OCI-LY1 (cell line): ENCODE measurements around the gene SEC62.
A peak's percentile ranks its signal among the peaks of the same experiment; 100 is the strongest.

Source experiments
- H2AFZ ChIP-seq: fragments of 200-600 bp; sonication (generic), shearing (Covaris generic); 2 replicates; pipeline ENCODE4 v1.6.0; 2014; ENCODE audit warnings: antibody characterized with exemption, mild to moderate bottlenecking, low read length
- H3F3A ChIP-seq: fragments of 200-600 bp; sonication (generic), shearing (Covaris generic); 2 replicates; pipeline ENCODE4 v1.6.0; 2014; ENCODE audit warnings: mild to moderate bottlenecking, antibody characterized with exemption, low read length, moderate library complexity; ENCODE audit not compliant: insufficient read depth
- H3K27ac ChIP-seq: fragments of 200-600 bp; sonication (generic); 2 replicates; pipeline ENCODE4 v1.5.1; 2014; ENCODE audit warnings: low read length, mixed run types, mild to moderate bottlenecking, low read depth; ENCODE audit not compliant: poor library complexity, severe bottlenecking
- H3K27me3 ChIP-seq: fragments of 200-600 bp; sonication (generic); 2 replicates; pipeline ENCODE4 v1.6.0; 2014; ENCODE audit warnings: antibody characterized with exemption, mild to moderate bottlenecking, low read length, moderate library complexity; ENCODE audit not compliant: insufficient read depth
- H3K36me3 ChIP-seq: fragments of 200-600 bp; sonication (generic); 2 replicates; pipeline ENCODE4 v1.6.1; 2014; ENCODE audit warnings: mild to moderate bottlenecking, antibody characterized with exemption, low read length, moderate library complexity, mixed read lengths; ENCODE audit not compliant: insufficient read depth
- H3K4me1 ChIP-seq: fragments of 200-600 bp; sonication (generic); 2 replicates; pipeline ENCODE4 v1.5.1; 2014; ENCODE audit warnings: mild to moderate bottlenecking, low read length, moderate library complexity; ENCODE audit not compliant: insufficient read depth, severe bottlenecking
- H3K4me2 ChIP-seq: fragments of 200-600 bp; sonication (generic), shearing (Covaris generic); 2 replicates; pipeline ENCODE4 v1.6.1; 2014; ENCODE audit warnings: low read length
- H3K4me3 ChIP-seq: fragments of 200-600 bp; sonication (generic); 2 replicates; pipeline ENCODE4 v1.5.1; 2014; ENCODE audit warnings: low read length, low read depth, mild to moderate bottlenecking, mixed read lengths; ENCODE audit not compliant: poor library complexity, severe bottlenecking
- H3K79me2 ChIP-seq: fragments of 200-600 bp; shearing (Covaris generic); 2 replicates; pipeline ENCODE4 v1.6.1; 2016; ENCODE audit warnings: mixed run types, low read length, mixed read lengths; ENCODE audit not compliant: insufficient read depth
- H3K9ac ChIP-seq: fragments of 200-600 bp; sonication (generic), shearing (Covaris generic); 2 replicates; pipeline ENCODE4 v1.6.1; 2014; ENCODE audit warnings: mild to moderate bottlenecking, low read length, mixed read lengths
- H3K9me2 ChIP-seq: fragments of 200-600 bp; sonication (generic), shearing (Covaris generic); 2 replicates; pipeline ENCODE4 v1.6.1; 2014; ENCODE audit warnings: low read depth, mild to moderate bottlenecking, low read length, mixed read lengths
- H3K9me3 ChIP-seq: fragments of 200-600 bp; shearing (Covaris generic); 2 replicates; pipeline ENCODE4 v1.6.1; 2014; ENCODE audit warnings: low read length, mixed read lengths
- H4K20me1 ChIP-seq: fragments of 200-600 bp; sonication (generic), shearing (Covaris generic); 2 replicates; pipeline ENCODE4 v1.6.0; 2016; ENCODE audit warnings: mild to moderate bottlenecking, low read length; ENCODE audit not compliant: insufficient read depth
- EZH2 ChIP-seq: fragments of 200-600 bp; sonication (generic), shearing (Covaris generic); IDR thresholded peaks from 2 replicates; pipeline ENCODE4 v1.8.0; 2017; ENCODE audit warnings: borderline replicate concordance, mixed run types, mild to moderate bottlenecking, antibody characterized with exemption, low read length, moderate library complexity, mixed read lengths
- TF ChIP-seq, protein P1 (sequence below): fragments of 200-600 bp; sonication (generic), shearing (Covaris generic); IDR thresholded peaks from 2 replicates; pipeline ENCODE4 v1.5.1; 2017; ENCODE audit warnings: mild to moderate bottlenecking, antibody characterized with exemption, low read length, moderate library complexity, mixed read lengths

Gene SEC62

GRCh38 chr3:169929830-169930519 is 36.6 kb upstream of the SEC62 start:
- Histone ChIP-seq H3K27me3 (no peaks in the 10 kb centered on the region), H3K4me3 (no peak overlapping the region), H3K27ac (peak overlapping the region; percentile 93), H3K4me1 (peaks cover 91% of the 10 kb centered on the region), H2AFZ (peak overlapping the region; percentile 43; the same call in 1 of the 2 replicates), H4K20me1 (no peaks in the 10 kb centered on the region), H3K4me2 (peak overlapping the region; percentile 25; the same call in 1 of the 2 replicates), H3K9me2 (no peaks in the 10 kb centered on the region), H3K79me2 (no peaks in the 10 kb centered on the region), H3F3A (peaks cover 7% of the 10 kb centered on the region; the same call in 1 of the 2 replicates), H3K36me3 (no peaks in the 10 kb centered on the region), H3K9me3 (no peaks in the 10 kb centered on the region), H3K9ac (peak overlapping the region; percentile 11)
- no peak for TF ChIP-seq EZH2
- TF ChIP-seq, protein P1, sequence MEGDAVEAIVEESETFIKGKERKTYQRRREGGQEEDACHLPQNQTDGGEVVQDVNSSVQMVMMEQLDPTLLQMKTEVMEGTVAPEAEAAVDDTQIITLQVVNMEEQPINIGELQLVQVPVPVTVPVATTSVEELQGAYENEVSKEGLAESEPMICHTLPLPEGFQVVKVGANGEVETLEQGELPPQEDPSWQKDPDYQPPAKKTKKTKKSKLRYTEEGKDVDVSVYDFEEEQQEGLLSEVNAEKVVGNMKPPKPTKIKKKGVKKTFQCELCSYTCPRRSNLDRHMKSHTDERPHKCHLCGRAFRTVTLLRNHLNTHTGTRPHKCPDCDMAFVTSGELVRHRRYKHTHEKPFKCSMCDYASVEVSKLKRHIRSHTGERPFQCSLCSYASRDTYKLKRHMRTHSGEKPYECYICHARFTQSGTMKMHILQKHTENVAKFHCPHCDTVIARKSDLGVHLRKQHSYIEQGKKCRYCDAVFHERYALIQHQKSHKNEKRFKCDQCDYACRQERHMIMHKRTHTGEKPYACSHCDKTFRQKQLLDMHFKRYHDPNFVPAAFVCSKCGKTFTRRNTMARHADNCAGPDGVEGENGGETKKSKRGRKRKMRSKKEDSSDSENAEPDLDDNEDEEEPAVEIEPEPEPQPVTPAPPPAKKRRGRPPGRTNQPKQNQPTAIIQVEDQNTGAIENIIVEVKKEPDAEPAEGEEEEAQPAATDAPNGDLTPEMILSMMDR, result peak; percentile 86; the same call in 1 of the 2 replicates

- Histone ChIP-seq H3K9me2 (no peaks in the 10 kb centered on the region), H4K20me1 (no peaks in the 10 kb centered on the region), H3K36me3 (no peaks in the 10 kb centered on the region), H3F3A (peaks cover 7% of the 10 kb centered on the region; the same call in 1 of the 2 replicates), H3K9me3 (no peaks in the 10 kb centered on the region), H2AFZ (no peak overlapping the region), H3K79me2 (no peaks in the 10 kb centered on the region), H3K27ac (peak overlapping the region; percentile 93), H3K4me2 (peak overlapping the region; percentile 10; the same call in 1 of the 2 replicates), H3K4me3 (no peak overlapping the region), H3K9ac (peak overlapping the region; percentile 57), H3K4me1 (peaks cover 99% of the 10 kb centered on the region), H3K27me3 (no peaks in the 10 kb centered on the region)
- no peak for TF ChIP-seq EZH2
- TF ChIP-seq, protein P1, result no peak
These were observed 35.8 kb upstream of the SEC62 start for GRCh38 chr3:169930843-169931242.

GRCh38 chr3:169931747-169932520 is 34.7 kb upstream of the SEC62 start:
- no peaks in the 10 kb centered on the region for H3K9me2 ChIP-seq
- no peaks in the 10 kb centered on the region for H3K27me3 ChIP-seq
- no peaks in the 10 kb centered on the region for H3K79me2 ChIP-seq
- no peak overlapping the region for H2AFZ ChIP-seq
- peak overlapping the region; percentile 68 for H3K4me2 ChIP-seq
- H3K4me1 ChIP-seq, result peaks cover 93% of the 10 kb centered on the region
- no peaks in the 10 kb centered on the region for H3K36me3 ChIP-seq
- H3K27ac ChIP-seq, result peak overlapping the region; percentile 93
- peak overlapping the region; percentile 44 for H3K4me3 ChIP-seq
- peak overlapping the region; percentile 57 for H3K9ac ChIP-seq
- no peaks in the 10 kb centered on the region for H4K20me1 ChIP-seq
- H3K9me3 ChIP-seq, result no peaks in the 10 kb centered on the region
- H3F3A ChIP-seq, result peaks cover 13% of the 10 kb centered on the region; the same call in 1 of the 2 replicates
- no peak for TF ChIP-seq EZH2
